GM12878 (cell line): Measurements from ENCODE around the gene HGS. TPM values are rescaled to one million over a fixed set of nuclear protein-coding genes. Genes with fewer than 3 reads are reported as not detected.

ENCODE experiments used
- ATAC-seq: fragments of 200-7000 bp; cut with Tn5 transposase; 3 replicates; pipeline ENCODE4 v1.9.1; 2020; ENCODE audit warnings: mild to moderate bottlenecking, moderate library complexity
- BruUV-seq: library from RNA; stranded (reverse); fragments of 400-500 nt; replicated peaks from 2 replicates; lab custom pipeline; 2021; lab: Mats Ljungman, UMichigan
- CTCF ChIA-PET: fragments of 300-600 bp; sonication (Branson Sonifier 250); formaldehyde crosslinking; extraction: SDS; loops from one replicate; lab custom pipeline; 2021; ENCODE audit warnings: inconsistent platforms; lab: Yijun Ruan, JAX
- POLR2A ChIA-PET: fragments of 350-600 bp; formaldehyde crosslinking; extraction: SDS; loops from one replicate; lab custom pipeline; 2021; ENCODE audit warnings: inconsistent platforms; lab: Charles Lee
- RAD21 ChIA-PET: fragments of 300-600 bp; sonication (Branson Sonifier 250); formaldehyde crosslinking; loops from one replicate; lab custom pipeline; 2023; ENCODE audit warnings: antibody characterized with exemption; ENCODE audit not compliant: unreplicated experiment; lab: Charles Lee
- SMC1A ChIA-PET: fragments of 300-600 bp; sonication (Branson Sonifier 250); formaldehyde crosslinking; loops from one replicate; lab custom pipeline; 2023; ENCODE audit not compliant: unreplicated experiment, uncharacterized antibody; lab: Charles Lee
- DNase-seq: peaks from one replicate; pipeline ENCODE4 v3.0.0-alpha.2; 2011; ENCODE audit warnings: low read depth, low spot score
- FAIRE-seq: peaks from 3 replicates; lab custom pipeline; 2011; peaks lifted over from hg19 to GRCh38; lab: Jason Lieb, UNC
- H2AFZ ChIP-seq: 2 replicates; pipeline ENCODE4 v1.6.0; 2011; ENCODE audit warnings: low read depth, low read length, control low read depth; ENCODE audit not compliant: control insufficient read depth
- H3K27ac ChIP-seq: 2 replicates; pipeline ENCODE4 v1.5.1; 2011; ENCODE audit warnings: control low read depth; ENCODE audit not compliant: control insufficient read depth, insufficient read depth
- H3K27me3 ChIP-seq, 2 experiments: replicated peaks in 1 of 2; 2 replicates each; pipeline versions ENCODE4 v1.6.0 to v1.6.1; 2011; ENCODE audit warnings: low read length in 1 of 2; ENCODE audit not compliant: control insufficient read depth in 2 of 2, insufficient read depth in 2 of 2
- H3K36me3 ChIP-seq, 2 experiments: 2 replicates each; pipeline ENCODE4 v1.5.1; 2011; ENCODE audit warnings: low read length in 1 of 2; ENCODE audit not compliant: control insufficient read depth in 2 of 2, insufficient read depth in 2 of 2
- H3K4me1 ChIP-seq: 2 replicates; pipeline ENCODE4 v1.6.1; 2011; ENCODE audit warnings: mild to moderate bottlenecking, low read length, moderate library complexity, mixed read lengths; ENCODE audit not compliant: control insufficient read depth, insufficient read depth
- H3K4me2 ChIP-seq: 2 replicates; pipeline ENCODE4 v1.6.0; 2011; ENCODE audit warnings: control low read depth; ENCODE audit not compliant: control insufficient read depth, insufficient read depth
- H3K4me3 ChIP-seq: fragments of 200-600 bp; sonication (generic); 2 replicates; pipeline ENCODE4 v1.5.1; 2016
- H3K79me2 ChIP-seq: 2 replicates; pipeline ENCODE4 v1.6.0; 2011; ENCODE audit warnings: low read length; ENCODE audit not compliant: control insufficient read depth, insufficient read depth
- H3K9ac ChIP-seq: 2 replicates; pipeline ENCODE4 v1.8.0; 2011; ENCODE audit warnings: low read length, control low read depth, mixed read lengths; ENCODE audit not compliant: control insufficient read depth, insufficient read depth
- H3K9me3 ChIP-seq: replicated peaks from 3 replicates; pipeline ENCODE4 v1.5.1; 2011; ENCODE audit warnings: mild to moderate bottlenecking, low read length; ENCODE audit not compliant: control insufficient read depth, insufficient read depth
- H4K20me1 ChIP-seq: 2 replicates; pipeline ENCODE4 v1.6.0; 2011; ENCODE audit not compliant: control insufficient read depth, insufficient read depth
- ASH2L ChIP-seq: fragments of 300-600, 200-600 bp; sonication (generic); IDR thresholded peaks from 2 replicates; pipeline ENCODE4 v1.6.1; 2017; ENCODE audit warnings: low read depth, mild to moderate bottlenecking, borderline replicate concordance
- BACH1 ChIP-seq: fragments of 450-650 bp; IDR thresholded peaks from 2 replicates; pipeline ENCODE4 v1.6.1; 2017; ENCODE audit warnings: mild to moderate bottlenecking, borderline replicate concordance
- ESRRA ChIP-seq: IDR thresholded peaks from 2 replicates; pipeline ENCODE4 v1.6.1; 2012; ENCODE audit warnings: mild to moderate bottlenecking, low read length, improper control_type of control experiment
- EZH2 ChIP-seq: IDR thresholded peaks from 2 replicates; pipeline ENCODE4 v1.6.1; 2012; ENCODE audit warnings: low read depth, mild to moderate bottlenecking, control low read depth, inconsistent platforms, low read length, borderline replicate concordance; ENCODE audit not compliant: control insufficient read depth
- FOS ChIP-seq: IDR thresholded peaks from 3 replicates; pipeline ENCODE4 v1.6.1; 2011; ENCODE audit warnings: borderline replicate concordance; ENCODE audit not compliant: insufficient read length; ENCODE audit errors: extremely low read depth
- GATAD2B ChIP-seq: fragments of 450-650 bp; conservative IDR thresholded peaks from 2 replicates; pipeline ENCODE4 v1.6.1; 2017; ENCODE audit warnings: low read depth, mild to moderate bottlenecking, moderate library complexity
- JUND ChIP-seq: IDR thresholded peaks from 2 replicates; pipeline ENCODE4 v1.6.1; 2012; ENCODE audit warnings: low read depth, mild to moderate bottlenecking, low read length, improper control_type of control experiment, moderate library complexity
- POU2F2 ChIP-seq: IDR thresholded peaks from 3 replicates; pipeline ENCODE4 v1.6.1; 2011; ENCODE audit warnings: low read depth, mild to moderate bottlenecking, low read length, borderline replicate concordance
- RCOR1 ChIP-seq: conservative IDR thresholded peaks from 2 replicates; pipeline ENCODE4 v1.6.1; 2012; ENCODE audit warnings: low read depth, low read length, improper control_type of control experiment
- RFX5 ChIP-seq: IDR thresholded peaks from 2 replicates; pipeline ENCODE4 v1.6.1; 2011; ENCODE audit warnings: low read depth, low read length, improper control_type of control experiment
- SUPT20H ChIP-seq: IDR thresholded peaks from 2 replicates; pipeline ENCODE4 v1.6.1; 2011; ENCODE audit warnings: low read depth, mild to moderate bottlenecking, low read length, moderate library complexity, borderline replicate concordance; ENCODE audit not compliant: control insufficient read depth
- TCF12 ChIP-seq: IDR thresholded peaks from 2 replicates; pipeline ENCODE4 v1.6.1; 2011; ENCODE audit warnings: low read depth, mild to moderate bottlenecking, low read length
- YY1 ChIP-seq: IDR thresholded peaks from 2 replicates; pipeline ENCODE4 v1.6.1; 2011; ENCODE audit warnings: low read depth, mild to moderate bottlenecking, low read length
- ZZZ3 ChIP-seq: IDR thresholded peaks from 2 replicates; pipeline ENCODE4 v1.6.1; 2011; ENCODE audit warnings: low read depth; ENCODE audit not compliant: control insufficient read depth, insufficient read length
- WGBS: methylation state at CpG from one replicate; pipeline ENCODE4 v1.1.6; 2016; ENCODE audit warnings: low lambda C conversion rate; ENCODE audit not compliant: insufficient replicate concordance, insufficient coverage; ENCODE audit errors: missing lambda C conversion rate; 5-methylcytosine and 5-hydroxymethylcytosine counted together
- in situ Hi-C: fragments of 300-500 bp; cut with MboI; formaldehyde crosslinking; loops from 9 replicates; pipeline ENCODE4 v1.14.3; 2018; ENCODE audit warnings: mixed read lengths
- intact Hi-C: fragments of 100-400 bp; cut with micrococcal nuclease; formaldehyde crosslinking; loops from one replicate; pipeline ENCODE4 v1.14.2; 2022; ENCODE audit not compliant: unreplicated experiment
- polyA plus RNA-seq, 11 experiments: library from polyadenylated mRNA; depleted of rRNA in 4 of 11; unstranded in 6 of 11; stranded (reverse) in 5 of 11; fragments of >200 nt; fragmentation: Nextera tagmentation in 4 of 11; fragmentation: Illumina TruSeq in 1 of 11; extraction: Ambion mirVana in 4 of 11; extraction: Trizol in 1 of 11; gene quantifications; 1 replicate in 1 of 11; 2 replicates in 10 of 11; pipeline versions ENCODE4 v1.2.1 to v1.2.3, GENCODE V29; 2011 to 2016; ENCODE audit warnings: inconsistent platforms in 2 of 11, missing spikeins in 2 of 11, low read depth in 1 of 11
- total RNA-seq, 4 experiments: library from RNA; depleted of rRNA in 3 of 4; stranded (reverse); fragments of >200 nt in 3 of 4; fragmentation: Illumina TruSeq in 1 of 4; extraction: Trizol in 1 of 4; gene quantifications; 2 replicates each; pipeline versions ENCODE4 v1.2.1 to v1.2.3, GENCODE V29; 2013 to 2021
- TF ChIP-seq, protein P1 (sequence below): IDR thresholded peaks from 2 replicates; pipeline ENCODE4 v1.6.1; 2011; ENCODE audit warnings: low read depth, low read length, improper control_type of control experiment, borderline replicate concordance
- TF ChIP-seq, protein P2 (sequence below): fragments of 450-650 bp; IDR thresholded peaks from 2 replicates; pipeline ENCODE4 v1.6.1; 2017; ENCODE audit warnings: mild to moderate bottlenecking, moderate library complexity

Gene HGS
- total and polyA plus RNA-seq, 10 of the 15 experiments (the other 5 are each of a cell fraction or from before 2014, with no cell fraction given), result 2.2 to 85.6 (median 55.3) TPM

DNA sequence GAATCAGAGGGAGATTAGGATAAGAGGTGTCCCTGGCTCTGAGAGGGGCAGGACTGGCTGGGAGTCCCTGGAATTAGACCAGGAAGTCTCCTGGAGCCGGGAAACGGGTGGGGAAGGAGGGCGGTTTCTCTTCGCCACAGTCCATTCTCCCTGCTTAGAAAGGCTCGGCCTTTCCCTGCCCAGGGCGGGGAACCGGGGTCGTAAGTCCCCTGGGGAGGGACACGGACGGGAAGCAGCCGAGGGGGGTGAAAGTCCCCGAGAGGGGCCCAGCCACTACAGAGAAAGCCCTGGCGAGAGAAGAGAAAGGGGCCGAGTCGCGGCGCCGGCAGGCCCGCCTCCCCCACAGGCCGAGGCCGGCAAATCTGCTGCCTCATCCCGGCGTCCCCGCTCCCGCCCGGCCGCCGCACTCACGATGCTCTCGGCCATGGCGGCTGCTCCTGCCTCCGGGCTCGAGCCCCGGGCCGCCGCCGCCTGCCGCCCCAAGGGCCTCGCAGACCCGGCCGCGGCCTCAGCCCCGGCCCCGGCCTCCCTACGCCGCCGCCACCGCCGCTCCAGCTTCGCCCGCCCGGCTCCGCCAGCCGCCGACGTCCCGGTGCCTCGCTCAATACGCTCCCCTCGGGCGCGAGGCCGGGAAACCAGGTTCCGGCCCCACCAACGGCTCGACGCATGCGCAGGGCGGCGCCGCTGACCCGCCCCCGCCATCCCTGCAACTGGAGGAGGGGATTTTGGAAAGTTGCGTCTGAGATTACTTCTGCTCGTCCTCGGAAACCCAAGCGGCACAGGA, 47.1 kb upstream of the HGS start, which contains the start of the genes NPLOC4 and TSPAN10 (continued):
- TF ChIP-seq ASH2L (no peak; the same call in 1 of the 2 replicates), BACH1 (peak; percentile 94), RCOR1 (0 out of 2 replicates have a peak, but pooled peaks have one; percentile 74), SUPT20H (no peak)
- TF ChIP-seq, all 136 proteins: peak for 57

DNA sequence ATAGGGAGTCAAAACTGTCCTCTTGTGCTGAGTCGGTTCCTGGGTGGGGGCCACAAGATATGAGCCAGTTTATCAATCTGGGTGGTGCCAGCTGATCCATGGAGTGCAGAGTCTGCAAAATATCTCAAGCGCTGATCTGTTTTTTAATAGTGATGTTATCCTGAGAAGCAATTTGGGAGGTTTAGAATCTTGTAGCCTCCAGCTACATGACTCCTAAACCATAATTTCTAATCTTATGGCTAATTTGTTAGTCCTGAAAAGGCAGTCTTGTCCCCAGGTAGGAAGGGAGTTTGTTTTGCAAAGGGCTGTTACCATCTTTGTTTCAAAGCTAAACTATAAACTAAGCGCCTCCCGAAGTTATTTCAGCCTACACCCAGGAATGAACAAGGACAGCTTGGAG, 45.1 kb upstream of the HGS start:
- Histone ChIP-seq H3K27ac (no peak overlapping the region), H3K36me3 (no peaks in the 10 kb centered on the region), H4K20me1 (no peaks in the 10 kb centered on the region), H3K9me3 (no peaks in the 10 kb centered on the region), H3K27me3 (no peaks in the 10 kb centered on the region), H3K4me3 (no peak overlapping the region), H3K4me2 (no peak overlapping the region), H3K4me1 (peaks cover 4% of the 10 kb centered on the region), H3K9ac (no peak overlapping the region), H3K79me2 (peaks cover 27% of the 10 kb centered on the region), H2AFZ (no peak overlapping the region)
- DNase-seq (no peak), FAIRE-seq (no peak), ATAC-seq (no peak)
- RAD21 ChIA-PET, result interaction anchor here (1.3 kb wide), 1 partner anchor 27 kb away, joined by 3 read pairs; no protein-coding TSS in a partner anchor
- BruUV-seq, result no TSS peak
- in situ Hi-C loops, result no loop called here
- WGBS, result 77% methylated on average over 4 of the region's 4 CpGs
- CTCF ChIA-PET, result interaction anchor here (0.6 kb wide), 1 partner anchor 84 kb away, joined by 3 read pairs; no protein-coding TSS in a partner anchor
- POLR2A ChIA-PET, result interaction anchor here (0.7 to 1.4 kb wide), 3 partner anchors 9 to 84 kb away, joined by 4 to 9 read pairs (median 4); no protein-coding TSS in a partner anchor
- SMC1A ChIA-PET, result interaction anchor here (1.0 kb wide), 1 partner anchor 20 kb away, joined by 3 read pairs; no protein-coding TSS in a partner anchor
- intact Hi-C loops, result no loop called here
- TF ChIP-seq TCF12, result no peak
- no peak for TF ChIP-seq ASH2L
- TF ChIP-seq ZZZ3, result no peak
- TF ChIP-seq YY1, result no peak
- TF ChIP-seq, protein P1, sequence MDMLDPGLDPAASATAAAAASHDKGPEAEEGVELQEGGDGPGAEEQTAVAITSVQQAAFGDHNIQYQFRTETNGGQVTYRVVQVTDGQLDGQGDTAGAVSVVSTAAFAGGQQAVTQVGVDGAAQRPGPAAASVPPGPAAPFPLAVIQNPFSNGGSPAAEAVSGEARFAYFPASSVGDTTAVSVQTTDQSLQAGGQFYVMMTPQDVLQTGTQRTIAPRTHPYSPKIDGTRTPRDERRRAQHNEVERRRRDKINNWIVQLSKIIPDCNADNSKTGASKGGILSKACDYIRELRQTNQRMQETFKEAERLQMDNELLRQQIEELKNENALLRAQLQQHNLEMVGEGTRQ, result no peak
- no peak for TF ChIP-seq JUND
- no peak for TF ChIP-seq EZH2
- no peak for TF ChIP-seq RFX5
- TF ChIP-seq, protein P2, sequence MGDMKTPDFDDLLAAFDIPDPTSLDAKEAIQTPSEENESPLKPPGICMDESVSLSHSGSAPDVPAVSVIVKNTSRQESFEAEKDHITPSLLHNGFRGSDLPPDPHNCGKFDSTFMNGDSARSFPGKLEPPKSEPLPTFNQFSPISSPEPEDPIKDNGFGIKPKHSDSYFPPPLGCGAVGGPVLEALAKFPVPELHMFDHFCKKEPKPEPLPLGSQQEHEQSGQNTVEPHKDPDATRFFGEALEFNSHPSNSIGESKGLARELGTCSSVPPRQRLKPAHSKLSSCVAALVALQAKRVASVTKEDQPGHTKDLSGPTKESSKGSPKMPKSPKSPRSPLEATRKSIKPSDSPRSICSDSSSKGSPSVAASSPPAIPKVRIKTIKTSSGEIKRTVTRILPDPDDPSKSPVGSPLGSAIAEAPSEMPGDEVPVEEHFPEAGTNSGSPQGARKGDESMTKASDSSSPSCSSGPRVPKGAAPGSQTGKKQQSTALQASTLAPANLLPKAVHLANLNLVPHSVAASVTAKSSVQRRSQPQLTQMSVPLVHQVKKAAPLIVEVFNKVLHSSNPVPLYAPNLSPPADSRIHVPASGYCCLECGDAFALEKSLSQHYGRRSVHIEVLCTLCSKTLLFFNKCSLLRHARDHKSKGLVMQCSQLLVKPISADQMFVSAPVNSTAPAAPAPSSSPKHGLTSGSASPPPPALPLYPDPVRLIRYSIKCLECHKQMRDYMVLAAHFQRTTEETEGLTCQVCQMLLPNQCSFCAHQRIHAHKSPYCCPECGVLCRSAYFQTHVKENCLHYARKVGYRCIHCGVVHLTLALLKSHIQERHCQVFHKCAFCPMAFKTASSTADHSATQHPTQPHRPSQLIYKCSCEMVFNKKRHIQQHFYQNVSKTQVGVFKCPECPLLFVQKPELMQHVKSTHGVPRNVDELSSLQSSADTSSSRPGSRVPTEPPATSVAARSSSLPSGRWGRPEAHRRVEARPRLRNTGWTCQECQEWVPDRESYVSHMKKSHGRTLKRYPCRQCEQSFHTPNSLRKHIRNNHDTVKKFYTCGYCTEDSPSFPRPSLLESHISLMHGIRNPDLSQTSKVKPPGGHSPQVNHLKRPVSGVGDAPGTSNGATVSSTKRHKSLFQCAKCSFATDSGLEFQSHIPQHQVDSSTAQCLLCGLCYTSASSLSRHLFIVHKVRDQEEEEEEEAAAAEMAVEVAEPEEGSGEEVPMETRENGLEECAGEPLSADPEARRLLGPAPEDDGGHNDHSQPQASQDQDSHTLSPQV, result no peak
- TF ChIP-seq POU2F2, result no peak
- TF ChIP-seq GATAD2B, result no peak
- no peak for TF ChIP-seq ESRRA
- TF ChIP-seq FOS, result no peak
